HUES6 (cell line): Measurements from ENCODE around the gene CEBPZOS.
"Not testable (repeated sequence)": the region's sequence is repeated elsewhere in the genome, so short reads cannot be mapped to it uniquely, and the experiment has no call there.

ENCODE experiments used
- H3K27ac ChIP-seq: 2 replicates; pipeline ENCODE4 v1.7.0; 2013; ENCODE audit warnings: low read depth, mild to moderate bottlenecking, low read length, inconsistent platforms
- H3K27me3 ChIP-seq: 2 replicates; pipeline ENCODE4 v1.6.1; 2013; ENCODE audit warnings: low read length; ENCODE audit not compliant: control insufficient read depth, insufficient read depth
- H3K36me3 ChIP-seq: 2 replicates; pipeline ENCODE4 v1.6.1; 2013; ENCODE audit warnings: low read length; ENCODE audit not compliant: control insufficient read depth, insufficient read depth
- H3K4me1 ChIP-seq: 2 replicates; pipeline ENCODE4 v1.6.1; 2013; ENCODE audit warnings: low read length; ENCODE audit not compliant: control insufficient read depth, insufficient read depth
- H3K4me3 ChIP-seq: 2 replicates; pipeline ENCODE4 v1.5.1; 2013; ENCODE audit warnings: low read depth, low read length
- H3K9ac ChIP-seq: one replicate; pipeline ENCODE4 v1.6.1; 2013; ENCODE audit warnings: mild to moderate bottlenecking, low read length
- H3K9me3 ChIP-seq: 2 replicates; pipeline ENCODE4 v1.6.1; 2013; ENCODE audit warnings: low read depth, low read length; ENCODE audit not compliant: control insufficient read depth, insufficient read depth

Gene CEBPZOS

DNA sequence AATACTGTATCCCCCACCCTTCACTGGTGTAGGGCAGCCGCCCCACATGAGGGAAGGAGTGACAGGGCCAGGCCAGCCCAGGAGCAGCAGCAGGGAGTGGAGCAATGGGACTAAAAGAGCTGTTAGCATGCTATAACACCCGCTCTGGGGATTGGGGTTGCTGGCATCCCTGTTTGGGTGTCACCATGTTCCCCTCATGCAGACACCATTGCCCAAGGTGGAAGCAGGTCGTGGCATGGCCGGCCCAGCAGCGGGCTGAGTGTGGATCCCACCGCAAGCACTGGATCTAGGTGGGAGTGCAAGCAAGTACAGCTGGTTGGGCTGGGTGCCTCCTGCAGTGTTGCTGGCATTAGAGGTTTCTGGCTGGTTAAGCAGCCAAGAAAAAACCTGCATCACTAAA, 4.5 kb upstream of the CEBPZOS start:
- H3K9ac ChIP-seq = no peak overlapping the region
- no peak overlapping the region for H3K4me3 ChIP-seq
- peak overlapping the region; percentile 3; the same call in 1 of the 2 replicates for H3K27ac ChIP-seq

DNA sequence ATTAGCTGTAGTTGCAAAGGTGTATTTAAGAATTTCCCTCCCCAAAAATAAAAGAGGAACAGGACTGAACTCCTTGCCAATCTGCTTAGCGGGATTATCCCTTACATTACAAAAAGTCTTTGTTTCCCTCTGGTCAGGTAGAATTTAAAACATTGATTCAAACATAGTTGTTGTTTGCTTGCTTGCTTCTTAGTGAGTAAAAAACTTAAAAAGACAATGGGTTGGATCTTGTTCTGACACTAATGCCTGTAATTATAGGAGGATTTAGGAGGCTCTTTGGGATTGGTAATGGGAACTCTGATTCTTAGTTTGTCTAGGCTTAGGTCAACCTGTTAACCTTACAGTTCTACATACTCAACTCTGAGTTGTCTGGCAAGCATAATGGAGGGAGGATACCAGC, 3.7 kb upstream of the CEBPZOS start:
- H3K9ac ChIP-seq = no peak overlapping the region

More for the DNA sequence above, 4.5 kb upstream of the CEBPZOS start:
- no peaks in the 10 kb centered on the region for H3K27me3 ChIP-seq
- no peaks in the 10 kb centered on the region for H3K9me3 ChIP-seq
- no peaks in the 10 kb centered on the region for H3K36me3 ChIP-seq
- peaks cover 45% of the 10 kb centered on the region for H3K4me1 ChIP-seq

DNA sequence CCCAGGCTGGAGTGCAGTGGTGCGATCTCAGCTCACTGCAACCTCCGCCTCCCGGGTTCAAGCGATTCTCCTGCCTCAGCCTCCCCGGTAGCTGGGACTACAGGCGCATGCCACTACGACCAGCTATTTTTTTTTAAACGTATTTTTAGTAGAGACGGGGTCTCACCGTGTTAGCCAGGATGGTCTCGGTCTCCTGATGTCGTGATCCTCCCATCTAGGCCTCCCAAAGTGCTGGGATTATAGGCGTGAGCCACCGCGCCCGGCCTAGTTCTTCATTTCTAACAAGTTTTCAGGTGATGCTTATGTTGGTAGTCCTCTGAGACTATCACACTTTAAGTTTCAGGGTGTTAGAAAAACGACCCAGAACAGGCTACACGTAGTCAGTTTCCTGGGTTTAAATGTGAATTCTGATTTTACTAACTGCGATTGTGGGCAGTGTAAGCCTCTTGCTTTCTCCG, 405 bp upstream of the CEBPZOS start:
- not testable (repeated sequence) for H3K9ac ChIP-seq, H3K9me3 ChIP-seq, H3K27me3 ChIP-seq, H3K27ac ChIP-seq
- peak overlapping the region; percentile 75 for H3K4me3 ChIP-seq
- peaks cover 15% of the 10 kb centered on the region for H3K36me3 ChIP-seq
- peaks cover 54% of the 10 kb centered on the region for H3K4me1 ChIP-seq

More for the DNA sequence above, 3.7 kb upstream of the CEBPZOS start:
- H3K9me3 ChIP-seq = no peaks in the 10 kb centered on the region
- no peak overlapping the region for H3K4me3 ChIP-seq
- H3K4me1 ChIP-seq = peaks cover 48% of the 10 kb centered on the region
- no peaks in the 10 kb centered on the region for H3K36me3 ChIP-seq
- H3K27me3 ChIP-seq = no peaks in the 10 kb centered on the region
- no peak overlapping the region for H3K27ac ChIP-seq

DNA sequence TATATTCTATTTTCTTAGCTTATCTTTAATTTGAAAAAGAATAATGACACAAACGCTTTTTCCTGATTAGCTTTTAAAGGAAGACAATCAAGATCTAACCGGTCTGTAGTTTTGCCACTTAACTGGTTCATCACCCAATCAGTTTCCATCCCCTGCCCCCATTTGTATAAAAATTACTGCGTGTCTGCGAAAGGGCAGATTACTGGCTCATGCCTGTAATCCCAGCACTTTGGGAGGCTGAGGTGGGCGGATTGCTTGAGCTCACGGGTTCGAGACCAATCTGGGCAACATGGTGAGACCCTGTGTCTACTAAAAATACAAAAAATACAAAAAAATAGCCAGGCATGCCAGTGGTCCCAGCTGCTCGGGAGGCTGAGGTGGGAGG, 2.4 kb downstream of the CEBPZOS start:
- Histone ChIP-seq H3K27ac (peak overlapping the region; percentile 75), H3K9me3 (peaks cover 7% of the 10 kb centered on the region), H3K9ac (peak overlapping the region; percentile 90), H3K36me3 (peaks cover 43% of the 10 kb centered on the region), H3K4me3 (peak overlapping the region; percentile 75; the same call in 1 of the 2 replicates), H3K4me1 (peaks cover 34% of the 10 kb centered on the region), H3K27me3 (no peaks in the 10 kb centered on the region)

DNA sequence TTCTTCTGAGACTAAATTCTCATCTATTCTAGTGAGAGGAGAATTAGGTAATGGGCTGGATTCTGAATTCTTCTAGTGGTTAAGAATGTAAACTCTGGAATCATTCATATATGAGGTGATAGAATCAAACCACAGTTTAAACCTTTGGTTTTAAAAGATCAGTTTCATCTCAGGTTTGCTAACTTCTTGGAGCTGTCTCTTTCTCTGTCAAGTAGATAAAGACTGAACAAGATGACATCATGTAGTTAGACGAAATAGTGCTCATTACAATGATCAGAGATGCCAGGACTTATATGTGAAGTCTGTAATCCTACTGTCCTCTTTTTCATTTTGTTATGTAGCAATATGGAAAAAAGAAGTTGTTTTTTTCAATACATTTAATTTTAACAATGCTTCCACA, 4.9 kb downstream of the CEBPZOS start:
- peaks cover 66% of the 10 kb centered on the region for H3K36me3 ChIP-seq
- H3K27ac ChIP-seq = peak overlapping the region; percentile 36; the same call in 1 of the 2 replicates

DNA sequence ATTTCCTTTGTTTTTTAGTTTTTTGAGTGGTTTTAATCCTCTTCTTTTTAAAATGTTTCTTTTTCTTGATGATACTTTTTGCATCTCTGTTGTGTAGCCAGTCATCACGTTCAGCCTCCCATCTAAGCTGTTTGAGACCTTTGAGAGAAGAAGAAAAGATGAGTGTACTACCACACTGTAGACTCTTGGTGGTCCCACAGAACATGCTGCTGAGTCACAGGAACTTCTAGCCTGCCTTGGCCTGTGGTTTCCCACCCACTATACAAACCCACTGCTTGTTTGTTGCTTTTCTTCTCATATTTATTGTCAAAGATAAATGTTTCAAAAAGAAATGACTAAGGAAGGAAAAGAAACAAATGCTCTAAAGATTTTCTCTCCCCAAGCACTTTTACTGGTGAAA, 5.5 kb downstream of the CEBPZOS start:
- no peaks in the 10 kb centered on the region for H3K27me3 ChIP-seq
- H3K4me1 ChIP-seq = peaks cover 49% of the 10 kb centered on the region
- no peak overlapping the region for H3K27ac ChIP-seq
- no peak overlapping the region for H3K4me3 ChIP-seq
- no peak overlapping the region for H3K9ac ChIP-seq
- peaks cover 71% of the 10 kb centered on the region for H3K36me3 ChIP-seq
- H3K9me3 ChIP-seq = peaks cover 13% of the 10 kb centered on the region

More for the DNA sequence above, 4.9 kb downstream of the CEBPZOS start:
- Histone ChIP-seq H3K4me1 (peaks cover 44% of the 10 kb centered on the region), H3K9me3 (peaks cover 11% of the 10 kb centered on the region), H3K9ac (no peak overlapping the region), H3K4me3 (no peak overlapping the region), H3K27me3 (no peaks in the 10 kb centered on the region)

DNA sequence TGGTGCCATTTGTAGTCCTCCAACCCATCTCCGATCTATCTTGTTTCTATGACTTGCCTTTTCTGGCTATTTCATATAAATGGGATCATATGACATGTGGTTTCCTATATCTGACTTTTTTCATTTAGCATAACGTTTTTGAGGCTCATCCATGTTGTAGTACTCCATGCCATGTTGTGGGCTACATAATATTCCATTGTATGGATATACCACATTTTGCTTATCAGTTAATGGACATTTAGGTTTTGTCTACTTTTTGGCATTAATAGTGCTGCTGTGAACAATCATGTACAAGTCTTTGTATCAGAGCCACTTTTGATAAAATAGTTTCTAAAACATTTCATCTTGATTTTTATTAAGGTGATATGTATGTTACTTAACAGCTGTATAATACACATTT, 7.4 kb downstream of the CEBPZOS start:
- no peak overlapping the region for H3K4me3 ChIP-seq
- H3K4me1 ChIP-seq = peaks cover 38% of the 10 kb centered on the region

DNA sequence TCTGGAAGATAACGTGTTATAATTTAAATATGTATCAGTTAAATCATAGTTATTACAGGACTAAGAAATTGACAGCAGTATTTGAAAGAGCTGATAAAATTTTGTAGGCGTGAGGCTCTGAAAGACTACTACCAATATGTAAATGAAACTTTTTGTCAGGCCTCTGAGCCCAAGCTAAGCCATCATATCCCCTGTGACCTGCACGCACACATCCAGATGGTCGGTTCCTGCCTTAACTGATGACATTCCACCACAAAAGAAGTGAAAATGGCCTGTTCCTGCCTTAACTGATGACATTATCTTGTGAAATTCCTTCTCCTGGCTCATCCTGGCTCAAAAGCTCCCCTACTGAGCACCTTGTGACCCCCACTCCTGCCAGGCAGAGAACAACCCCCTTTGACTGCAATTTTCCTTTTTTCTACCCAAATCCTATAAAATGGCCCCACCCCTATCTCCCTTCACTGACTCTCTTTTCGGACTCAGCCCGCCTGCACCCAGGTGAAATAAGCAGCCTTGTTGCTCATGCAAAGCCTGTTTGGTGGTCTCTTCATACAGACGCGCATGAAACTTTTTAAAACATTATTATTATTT, 8.9 kb downstream of the CEBPZOS start:
- peak overlapping the region; percentile 19 for H3K4me3 ChIP-seq
- peaks cover 24% of the 10 kb centered on the region for H3K4me1 ChIP-seq
- H3K27ac ChIP-seq = peak overlapping the region; percentile 96
- peak overlapping the region; percentile 73 for H3K9ac ChIP-seq
- H3K36me3 ChIP-seq = peaks cover 97% of the 10 kb centered on the region
- peaks cover 34% of the 10 kb centered on the region for H3K9me3 ChIP-seq
- not testable (repeated sequence) for H3K27me3 ChIP-seq

More for the DNA sequence above, 7.4 kb downstream of the CEBPZOS start:
- Histone ChIP-seq H3K27me3 (no peaks in the 10 kb centered on the region), H3K36me3 (peaks cover 90% of the 10 kb centered on the region), H3K9ac (no peak overlapping the region), H3K27ac (0 out of 2 replicates have a peak overlapping the region, but pooled peaks have one; percentile 41), H3K9me3 (peaks cover 22% of the 10 kb centered on the region)

DNA sequence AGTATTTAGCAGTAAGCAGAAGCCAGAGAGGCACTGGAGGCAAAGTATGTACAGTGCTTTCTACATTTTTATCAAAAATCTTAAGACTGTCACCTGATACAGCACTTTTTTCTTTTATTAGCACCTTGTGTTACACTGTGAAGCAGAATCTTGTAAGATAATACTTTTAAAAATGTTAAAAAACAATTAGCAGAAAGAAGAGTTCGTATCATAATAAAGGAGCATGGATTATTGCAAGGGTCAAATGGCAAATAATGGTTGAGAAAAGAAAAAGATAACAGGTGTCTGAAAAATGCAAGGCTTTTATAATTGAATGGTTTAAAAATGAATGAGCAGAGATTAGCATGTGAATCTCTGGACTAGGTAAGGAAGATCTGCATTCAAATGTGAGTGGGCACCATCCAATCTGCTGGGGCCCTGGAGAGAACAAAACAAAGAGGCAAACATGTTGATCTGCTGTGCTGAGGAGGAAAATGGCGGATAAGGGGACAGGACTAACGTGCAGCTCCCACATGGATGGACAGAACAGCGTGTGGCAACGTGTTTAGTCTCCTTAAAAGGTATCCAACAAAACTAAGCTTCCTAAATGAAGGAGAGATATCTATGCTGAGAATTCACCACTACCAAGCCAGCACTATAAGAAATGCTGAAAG, 9.5 kb downstream of the CEBPZOS start:
- Histone ChIP-seq H3K4me1 (peaks cover 19% of the 10 kb centered on the region), H3K27ac (peak overlapping the region; percentile 96), H3K4me3 (peak overlapping the region; percentile 19)

DNA sequence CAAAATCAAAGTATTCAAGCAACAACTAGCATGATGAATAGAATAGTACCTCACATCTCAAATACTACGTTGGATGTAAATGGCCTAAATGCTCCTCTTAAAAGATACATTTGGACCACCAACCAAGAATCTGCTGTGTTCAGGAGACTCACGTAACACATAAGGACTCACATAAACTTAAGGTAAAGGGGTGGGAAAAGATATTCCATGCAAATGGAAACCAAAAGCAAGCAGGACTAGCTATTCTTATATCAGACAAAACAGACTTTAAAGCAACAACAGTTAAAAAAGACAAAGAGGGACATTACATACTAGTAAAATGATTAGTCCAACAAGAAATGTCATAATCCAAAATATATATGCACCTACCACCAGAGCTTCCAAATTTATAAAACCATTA, 10.5 kb downstream of the CEBPZOS start:
- Histone ChIP-seq H3K36me3 (peaks cover 97% of the 10 kb centered on the region), H3K4me1 (peaks cover 19% of the 10 kb centered on the region), H3K9me3 (peaks cover 36% of the 10 kb centered on the region), H3K27ac (peak overlapping the region; percentile 96)
- H3K27me3 ChIP-seq, H3K9ac ChIP-seq, H3K4me3 ChIP-seq: not testable (repeated sequence)

More for the DNA sequence above, 9.5 kb downstream of the CEBPZOS start:
- H3K27me3 ChIP-seq = no peaks in the 10 kb centered on the region
- peaks cover 36% of the 10 kb centered on the region for H3K9me3 ChIP-seq
- H3K9ac ChIP-seq = peak overlapping the region; percentile 73
- H3K36me3 ChIP-seq = peaks cover 97% of the 10 kb centered on the region

DNA sequence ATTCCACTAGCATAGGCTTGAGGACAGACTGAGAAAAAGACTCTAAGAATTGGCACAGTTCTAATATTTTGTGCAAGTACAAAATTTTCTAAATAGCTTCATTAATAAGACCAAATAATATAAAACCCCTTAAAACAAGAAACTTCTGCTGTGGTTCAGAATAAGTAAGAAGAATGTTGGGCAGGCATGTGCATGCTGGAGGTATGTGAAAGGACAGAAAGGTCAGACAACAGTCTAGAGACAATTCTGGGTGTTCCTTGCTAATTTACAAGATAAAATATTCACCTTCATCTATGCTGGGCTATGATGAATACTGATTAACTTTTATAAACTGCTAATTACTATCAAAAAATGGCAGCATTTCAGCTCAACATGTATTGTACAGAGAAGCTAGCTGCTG, 14.9 kb downstream of the CEBPZOS start:
- Histone ChIP-seq H3K4me3 (no peak overlapping the region), H3K9ac (no peak overlapping the region), H3K36me3 (peaks cover 98% of the 10 kb centered on the region), H3K9me3 (peaks cover 25% of the 10 kb centered on the region), H3K4me1 (peaks cover 10% of the 10 kb centered on the region), H3K27ac (no peak overlapping the region), H3K27me3 (no peaks in the 10 kb centered on the region)
